A673 (cell line): ENCODE measurements around the gene SH2B2. TPM values are rescaled to one million over a fixed set of nuclear protein-coding genes. Genes with fewer than 3 reads are reported as not detected.

Source experiments
- BruUV-seq: library from RNA; stranded (reverse); fragments of 400-500 nt; replicated peaks from 2 replicates; lab custom pipeline; 2021; lab: Mats Ljungman, UMichigan
- CTCF ChIA-PET: fragments of 300-600 bp; sonication (Branson Sonifier 250); formaldehyde crosslinking; loops from one replicate; lab custom pipeline; 2022; ENCODE audit warnings: antibody characterized with exemption; lab: Charles Lee
- POLR2A ChIA-PET: fragments of 300-600 bp; sonication (Branson Sonifier 250); formaldehyde crosslinking; loops from one replicate; lab custom pipeline; 2022; ENCODE audit warnings: antibody characterized with exemption; ENCODE audit not compliant: low non-redundant PET; lab: Charles Lee
- DNase-seq: peaks from one replicate; pipeline ENCODE4 v3.0.0-alpha.2; 2015; ENCODE audit warnings: low spot score
- H3K27ac ChIP-seq: fragments of 200-600 bp; sonication (generic); 2 replicates; pipeline ENCODE4 v1.5.1; 2016; ENCODE audit warnings: mixed run types, low read depth, mild to moderate bottlenecking, mixed read lengths, antibody characterized with exemption, low read length; ENCODE audit not compliant: poor library complexity, severe bottlenecking
- H3K27me3 ChIP-seq: fragments of 200-600 bp; sonication (generic); replicated peaks from 2 replicates; pipeline ENCODE4 v1.6.1; 2017; ENCODE audit warnings: mixed run types, low read depth, mild to moderate bottlenecking, mixed read lengths, antibody characterized with exemption, low read length; ENCODE audit not compliant: insufficient read depth, poor library complexity
- H3K36me3 ChIP-seq: fragments of 200-600 bp; sonication (generic); 2 replicates; pipeline ENCODE4 v1.6.1; 2016; ENCODE audit warnings: mixed run types, mild to moderate bottlenecking, mixed read lengths, antibody characterized with exemption, low read length; ENCODE audit not compliant: insufficient read depth, poor library complexity, severe bottlenecking
- H3K4me1 ChIP-seq: fragments of 200-600 bp; sonication (generic); 2 replicates; pipeline ENCODE4 v1.6.1; 2017; ENCODE audit warnings: mixed run types, mild to moderate bottlenecking, mixed read lengths, antibody characterized with exemption, low read length; ENCODE audit not compliant: insufficient read depth, poor library complexity, severe bottlenecking
- H3K4me3 ChIP-seq: fragments of 200-600 bp; sonication (generic); 2 replicates; pipeline ENCODE4 v1.5.1; 2016; ENCODE audit warnings: low read depth, mixed run types, mild to moderate bottlenecking, mixed read lengths, low read length; ENCODE audit not compliant: poor library complexity, severe bottlenecking
- H3K9me3 ChIP-seq: fragments of 200-600 bp; sonication (generic); 2 replicates; pipeline ENCODE4 v1.6.1; 2016; ENCODE audit warnings: mixed run types, low read depth, mild to moderate bottlenecking, mixed read lengths, antibody characterized with exemption, low read length; ENCODE audit not compliant: poor library complexity, severe bottlenecking
- EZH2 ChIP-seq: fragments of 200-600 bp; sonication (generic); IDR thresholded peaks from 2 replicates; pipeline ENCODE4 v1.6.1; 2017; ENCODE audit warnings: borderline replicate concordance, low read depth, mild to moderate bottlenecking, mixed read lengths, antibody characterized with exemption, low read length; ENCODE audit not compliant: poor library complexity, severe bottlenecking
- intact Hi-C: fragments of 100-400 bp; cut with micrococcal nuclease; formaldehyde crosslinking; loops from one replicate; pipeline ENCODE4 v1.10.0; 2022; ENCODE audit not compliant: unreplicated experiment
- total RNA-seq: library from RNA; stranded (reverse); gene quantifications from 2 replicates; pipeline ENCODE4 v1.2.3, GENCODE V29; 2021
- TF ChIP-seq, protein P1 (sequence below): fragments of 300-800, 200-600 bp; sonication (generic); conservative IDR thresholded peaks from 2 replicates; pipeline ENCODE4 v1.5.1; 2017; ENCODE audit warnings: low read depth, mild to moderate bottlenecking, antibody characterized with exemption, low read length, moderate library complexity, mixed read lengths

The SH2B2 gene
- total RNA-seq, 1 experiment from 2014 or later = 8.6 TPM

DNA sequence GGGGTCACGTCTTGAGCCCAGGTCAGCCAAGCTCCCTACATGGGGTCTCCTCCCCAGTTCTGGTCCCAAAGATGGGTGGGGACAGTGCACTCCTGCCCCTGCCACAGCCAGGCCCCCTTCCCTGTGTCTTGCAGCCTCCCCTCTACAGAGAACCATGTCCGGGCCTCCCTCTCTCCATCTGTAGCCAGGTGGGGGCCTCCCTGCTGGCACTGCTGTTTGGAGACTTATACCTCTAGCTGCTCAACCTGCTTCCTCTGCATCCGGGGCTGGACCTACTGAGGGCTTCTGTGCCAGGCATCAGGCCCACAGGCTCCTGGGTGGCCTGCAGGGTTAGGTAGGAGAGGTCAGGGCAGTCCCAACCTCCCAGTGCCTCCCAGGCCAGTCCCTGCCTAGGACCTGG is 7.9 kb downstream of the SH2B2 start:
- H3K4me3 ChIP-seq = no peak overlapping the region
- intact Hi-C loops = no loop called here
- POLR2A ChIA-PET = no interaction called here
- no peaks in the 10 kb centered on the region for H3K36me3 ChIP-seq
- no peak overlapping the region for H3K27ac ChIP-seq
- H3K4me1 ChIP-seq = peaks cover 4% of the 10 kb centered on the region
- BruUV-seq = no TSS peak
- no peaks in the 10 kb centered on the region for H3K9me3 ChIP-seq
- H3K27me3 ChIP-seq = no peaks in the 10 kb centered on the region
- CTCF ChIA-PET = no interaction called here
- DNase-seq = no peak
- no peak for TF ChIP-seq EZH2
- TF ChIP-seq, protein P1, sequence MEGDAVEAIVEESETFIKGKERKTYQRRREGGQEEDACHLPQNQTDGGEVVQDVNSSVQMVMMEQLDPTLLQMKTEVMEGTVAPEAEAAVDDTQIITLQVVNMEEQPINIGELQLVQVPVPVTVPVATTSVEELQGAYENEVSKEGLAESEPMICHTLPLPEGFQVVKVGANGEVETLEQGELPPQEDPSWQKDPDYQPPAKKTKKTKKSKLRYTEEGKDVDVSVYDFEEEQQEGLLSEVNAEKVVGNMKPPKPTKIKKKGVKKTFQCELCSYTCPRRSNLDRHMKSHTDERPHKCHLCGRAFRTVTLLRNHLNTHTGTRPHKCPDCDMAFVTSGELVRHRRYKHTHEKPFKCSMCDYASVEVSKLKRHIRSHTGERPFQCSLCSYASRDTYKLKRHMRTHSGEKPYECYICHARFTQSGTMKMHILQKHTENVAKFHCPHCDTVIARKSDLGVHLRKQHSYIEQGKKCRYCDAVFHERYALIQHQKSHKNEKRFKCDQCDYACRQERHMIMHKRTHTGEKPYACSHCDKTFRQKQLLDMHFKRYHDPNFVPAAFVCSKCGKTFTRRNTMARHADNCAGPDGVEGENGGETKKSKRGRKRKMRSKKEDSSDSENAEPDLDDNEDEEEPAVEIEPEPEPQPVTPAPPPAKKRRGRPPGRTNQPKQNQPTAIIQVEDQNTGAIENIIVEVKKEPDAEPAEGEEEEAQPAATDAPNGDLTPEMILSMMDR = no peak

DNA sequence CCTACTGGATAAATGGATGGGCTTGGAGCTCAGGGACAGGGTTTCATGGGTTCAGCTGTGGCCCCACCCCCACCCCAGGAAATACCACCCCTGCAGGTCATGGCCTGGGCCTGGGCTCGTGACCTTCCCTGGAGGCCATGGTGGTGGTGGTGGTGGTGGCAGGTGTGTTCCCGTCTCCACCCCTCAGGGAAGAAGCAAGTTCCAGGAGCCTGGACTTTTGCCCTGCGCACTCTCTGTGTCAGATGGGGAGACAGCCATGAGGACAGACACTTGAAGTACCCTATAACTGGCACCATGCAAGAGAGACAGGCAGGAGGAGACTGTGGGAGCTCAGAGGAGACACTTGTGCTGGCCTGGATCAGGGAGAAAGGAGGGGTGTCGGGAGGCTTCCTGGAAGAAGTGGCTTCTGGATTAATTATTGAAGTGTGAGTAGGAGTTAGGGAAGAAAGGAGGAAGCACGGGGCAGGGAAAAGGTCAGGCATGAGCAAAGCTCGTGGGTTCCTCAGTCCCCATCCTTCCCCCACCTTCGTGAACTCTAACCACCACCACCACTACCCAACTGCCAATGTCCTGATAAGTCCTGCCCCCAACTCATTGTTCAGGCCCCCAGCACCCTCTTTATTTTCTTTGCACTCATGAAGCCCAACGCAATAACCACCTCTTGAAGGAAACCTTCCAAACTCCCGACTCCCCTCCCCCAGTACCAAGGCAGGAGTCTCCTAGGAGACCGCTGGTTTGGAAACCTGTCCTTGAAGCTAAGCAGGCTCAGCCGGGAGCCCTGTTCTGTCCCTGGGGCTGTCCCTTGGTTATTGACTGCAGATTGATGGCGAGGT is 8.9 kb downstream of the SH2B2 start:
- no TSS peak for BruUV-seq
- H3K9me3 ChIP-seq = no peaks in the 10 kb centered on the region
- intact Hi-C loops = no loop called here
- no peak overlapping the region for H3K27ac ChIP-seq
- H3K4me3 ChIP-seq = no peak overlapping the region
- H3K4me1 ChIP-seq = peaks cover 4% of the 10 kb centered on the region
- DNase-seq = no peak
- no peaks in the 10 kb centered on the region for H3K36me3 ChIP-seq
- TF ChIP-seq, protein P1 = no peak
- no peak for TF ChIP-seq EZH2
- ChIA-PET CTCF (no interaction called here), POLR2A (no interaction called here)
- no peaks in the 10 kb centered on the region for H3K27me3 ChIP-seq

DNA sequence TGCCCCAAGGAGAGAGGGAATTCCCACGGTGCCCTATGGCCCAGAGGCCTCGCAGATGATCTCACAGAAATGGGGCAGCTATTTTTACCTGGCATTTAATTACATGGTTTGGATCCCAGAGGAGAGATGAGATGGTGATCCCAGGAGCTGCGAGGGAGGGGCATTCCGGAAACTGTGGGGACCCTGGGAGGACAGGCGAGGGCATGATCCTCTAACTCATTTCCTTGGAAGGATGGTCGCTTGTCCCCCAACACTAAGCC is 9.4 kb downstream of the SH2B2 start:
- BruUV-seq = no TSS peak
- no peak for DNase-seq
- no peak for TF ChIP-seq EZH2
- TF ChIP-seq, protein P1 = no peak
- Histone ChIP-seq H3K36me3 (no peaks in the 10 kb centered on the region), H3K9me3 (no peaks in the 10 kb centered on the region), H3K27ac (no peak overlapping the region), H3K4me3 (no peak overlapping the region), H3K27me3 (no peaks in the 10 kb centered on the region), H3K4me1 (peaks cover 4% of the 10 kb centered on the region)
- POLR2A ChIA-PET = no interaction called here
- intact Hi-C loops = no loop called here
- CTCF ChIA-PET = no interaction called here
